Smooth muscle cell of the pulmonary artery (primary cell): ENCODE data around the gene DUSP19. TPM values are rescaled to one million over a fixed set of nuclear protein-coding genes. Genes with fewer than 3 reads are reported as not detected.

Experiments used
- total RNA-seq: library from RNA; depleted of rRNA; stranded (reverse); fragments of >200 nt; gene quantifications from 2 replicates; pipeline ENCODE4 v1.2.3, GENCODE V29; 2014

Gene DUSP19
- 4.3 and 7.6 TPM in 2 replicates for total RNA-seq

GRCh38 chr2:183078464-183079138 lies at the start of gene DUSP19:
Gene DUSP19 (plus strand): TSS chr2:183078747. CDS start chr2:183078934, 187 bp downstream.

GRCh38 chr2:183038341-183039300 lies 39.9 kb upstream of the DUSP19 start, which contains the start of gene NCKAP1:
Gene NCKAP1 (minus strand): TSS chr2:183038457. CDS start chr2:183038099, 358 bp downstream.

GRCh38 chr2:183124222-183124956 lies 45.8 kb downstream of the DUSP19 start, which contains the start of gene NUP35:
Gene NUP35 (plus strand): TSS chr2:183124443. CDS start chr2:183124458, 15 bp downstream.

Other genes starting within 250 kb of the DUSP19 start
- gene FRZB, start 212.1 kb upstream of the DUSP19 start, total RNA-seq = 0.20 and 0.72 TPM in 2 replicates
- gene NCKAP1, start 40.3 kb upstream of the DUSP19 start, total RNA-seq = 211 and 218 TPM in 2 replicates
- 8.7 and 9.1 TPM in 2 replicates for gene NUP35, start 45.7 kb downstream of the DUSP19 start, total RNA-seq